ENCODE data around the gene OSBP2. TPM values are rescaled to one million over a fixed set of nuclear protein-coding genes. Genes with fewer than 3 reads are reported as not detected.
"Not testable (repeated sequence)": the region's sequence is repeated elsewhere in the genome, so short reads cannot be mapped to it uniquely, and the experiment has no call there.

OSBP2 gene
- total RNA-seq, 1 donor from 2014 or later, result 19.4 TPM

DNA sequence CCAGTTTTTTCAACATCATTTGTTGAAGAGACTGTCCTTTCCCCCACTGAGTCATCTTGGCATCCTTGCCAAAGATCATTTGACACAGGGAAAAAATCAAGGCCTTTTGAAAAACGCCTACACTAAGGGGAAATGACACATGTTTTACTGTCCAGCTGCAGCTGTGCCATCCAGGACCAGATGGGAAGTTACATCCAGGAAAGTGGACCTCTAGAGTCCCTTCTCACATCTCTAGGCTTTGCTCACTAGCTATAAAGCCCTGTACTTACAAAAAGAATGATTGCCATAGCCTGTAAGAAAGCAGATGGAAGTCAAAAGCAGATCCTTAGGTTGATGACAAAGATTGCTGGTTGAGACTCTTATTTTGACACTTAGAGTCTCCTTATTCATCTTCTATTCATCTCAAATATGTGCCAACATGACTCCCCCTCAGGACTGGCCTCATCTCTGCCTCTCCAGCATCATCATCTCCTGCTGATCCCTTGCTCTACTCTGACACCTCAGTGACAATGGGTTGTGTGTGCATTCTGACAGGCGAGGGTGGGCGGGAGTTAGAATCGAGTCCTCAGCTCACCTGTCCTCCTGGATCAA is 22.8 kb downstream of the OSBP2 start:
- peak; percentile 88 to 94 for DNase-seq (ENCODE audit: low read depth in 2 of 2)

DNA sequence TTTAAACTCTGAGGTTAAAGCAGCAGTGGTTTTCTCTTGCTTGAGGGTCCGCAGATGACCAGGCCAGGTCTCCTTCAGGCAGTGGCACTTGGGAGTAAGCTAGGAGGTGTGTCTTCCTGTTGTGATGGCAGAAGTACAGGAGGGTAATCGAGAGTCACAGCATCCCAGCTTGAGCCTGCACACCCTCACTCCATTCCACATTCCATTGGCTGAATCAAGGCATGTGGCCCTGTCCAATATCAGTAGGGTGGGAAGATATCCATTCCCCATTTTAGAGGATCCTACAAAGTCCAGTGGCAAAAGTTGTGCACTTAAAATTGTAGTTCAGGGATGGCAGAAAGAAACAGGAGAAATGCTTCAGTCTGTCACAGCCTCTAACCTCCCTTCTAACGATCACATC is 23.3 kb downstream of the OSBP2 start:
- DNase-seq (ENCODE audit: low read depth in 2 of 2), result no peak

DNA sequence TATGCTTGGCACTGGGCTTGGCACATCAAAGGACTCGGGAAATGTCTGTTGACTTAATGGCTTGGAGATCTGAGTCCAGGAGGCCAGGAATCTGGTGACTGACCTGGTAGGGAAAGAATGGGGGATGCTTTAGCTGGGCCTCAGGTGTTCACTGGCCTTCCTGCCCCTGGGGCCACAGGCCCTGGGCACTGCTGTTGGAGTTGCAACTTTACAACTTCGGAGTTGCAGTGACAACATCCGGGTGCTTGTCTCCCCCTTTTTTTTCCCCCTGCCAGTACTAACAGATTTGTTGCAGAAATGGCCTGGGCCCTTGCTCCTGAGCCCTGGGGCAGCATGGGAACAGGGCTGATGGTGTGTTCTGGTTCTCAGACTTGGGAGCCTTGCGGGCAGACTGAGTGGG is 23.8 kb downstream of the OSBP2 start:
- peak; percentile 32 to 39 for DNase-seq (ENCODE audit: low read depth in 2 of 2)

DNA sequence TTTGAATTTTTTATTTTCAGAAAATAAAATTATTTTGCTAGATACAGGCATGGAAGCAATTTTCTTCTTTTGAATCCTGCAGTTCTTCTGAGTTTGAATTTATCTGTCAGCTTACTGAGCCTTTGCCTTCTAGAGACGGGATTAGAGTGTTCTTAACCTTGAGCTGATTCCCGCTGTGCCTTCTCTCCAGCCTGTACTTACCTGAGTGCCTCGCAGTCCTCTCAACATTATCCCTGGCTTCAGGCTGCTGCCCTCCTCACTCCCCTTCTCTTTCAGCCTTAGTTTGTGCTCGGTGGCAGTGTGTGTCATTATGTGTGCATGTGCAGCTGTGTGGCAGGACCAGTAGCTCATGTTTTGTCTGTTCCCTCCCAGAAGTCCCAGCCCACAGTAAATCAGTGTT is 24.3 kb downstream of the OSBP2 start:
- DNase-seq (ENCODE audit: low read depth in 2 of 2), result no peak

DNA sequence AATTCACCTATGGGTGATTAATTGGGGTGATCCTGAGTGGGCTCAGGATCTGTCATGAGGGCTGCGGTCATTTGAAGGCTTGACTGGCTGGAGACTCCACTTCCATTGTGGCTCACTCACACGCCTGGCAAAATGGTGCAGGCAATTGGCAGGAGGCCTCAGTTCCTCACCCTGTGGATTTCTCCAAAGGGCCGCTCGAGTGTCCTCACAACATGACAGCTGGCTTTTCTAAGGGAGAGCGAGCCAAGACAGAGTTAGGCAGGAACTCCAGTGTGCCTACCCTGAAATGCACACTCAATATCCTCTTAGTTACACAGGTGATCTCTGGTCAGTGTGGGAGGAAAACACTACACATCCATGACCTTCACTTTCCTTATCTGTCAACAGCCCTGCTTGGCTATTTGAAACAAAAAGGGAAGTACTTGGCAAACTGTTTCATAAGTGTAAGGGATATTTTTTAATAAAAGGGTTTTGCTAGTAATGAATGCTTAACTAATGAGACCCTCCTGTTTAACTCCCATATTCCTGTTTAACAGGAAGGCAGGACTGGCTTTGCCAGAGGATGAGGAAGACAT is 25.7 kb downstream of the OSBP2 start:
- DNase-seq (ENCODE audit: low read depth in 2 of 2), result peak; percentile 43 to 55

DNA sequence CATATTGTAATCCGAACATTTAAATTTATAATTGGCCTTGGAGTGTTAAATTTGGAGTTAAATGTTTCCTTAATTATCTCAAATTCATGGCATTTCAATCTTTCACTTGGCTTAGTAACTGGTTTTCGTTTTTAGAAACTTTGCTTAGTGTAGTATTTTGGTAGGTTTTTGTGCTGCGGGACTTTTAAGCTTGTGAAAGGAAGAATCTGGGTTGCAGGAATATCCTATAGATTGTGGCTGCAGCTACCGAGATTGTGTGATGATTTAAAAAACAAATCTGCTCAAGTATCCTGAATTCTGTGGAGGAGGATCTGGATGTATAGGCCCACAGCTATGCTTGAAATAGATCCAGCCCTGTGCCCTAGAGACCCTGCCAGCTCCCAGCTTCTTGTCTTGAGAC is 27.1 kb downstream of the OSBP2 start:
- DNase-seq (ENCODE audit: low read depth in 2 of 2), result no peak

DNA sequence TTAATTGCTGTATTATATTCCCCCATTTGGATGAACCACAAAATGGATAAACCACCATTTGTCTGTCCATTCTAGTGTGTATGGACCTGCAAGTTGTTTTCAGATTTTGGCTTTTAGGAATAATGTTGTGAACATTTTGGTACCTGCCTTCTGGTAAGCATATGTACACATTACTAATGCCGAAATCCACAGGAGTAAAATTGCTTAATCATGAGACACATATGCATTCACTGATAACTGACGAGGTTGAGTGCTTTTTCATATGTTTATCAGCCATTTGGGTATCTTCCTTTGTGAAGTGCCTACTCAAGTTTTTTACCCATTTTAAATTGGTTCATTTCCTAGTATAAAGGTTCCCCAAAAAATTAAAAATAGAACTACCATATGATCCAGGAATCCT is 34.2 kb downstream of the OSBP2 start:
- DNase-seq (ENCODE audit: low read depth in 2 of 2), result no peak

DNA sequence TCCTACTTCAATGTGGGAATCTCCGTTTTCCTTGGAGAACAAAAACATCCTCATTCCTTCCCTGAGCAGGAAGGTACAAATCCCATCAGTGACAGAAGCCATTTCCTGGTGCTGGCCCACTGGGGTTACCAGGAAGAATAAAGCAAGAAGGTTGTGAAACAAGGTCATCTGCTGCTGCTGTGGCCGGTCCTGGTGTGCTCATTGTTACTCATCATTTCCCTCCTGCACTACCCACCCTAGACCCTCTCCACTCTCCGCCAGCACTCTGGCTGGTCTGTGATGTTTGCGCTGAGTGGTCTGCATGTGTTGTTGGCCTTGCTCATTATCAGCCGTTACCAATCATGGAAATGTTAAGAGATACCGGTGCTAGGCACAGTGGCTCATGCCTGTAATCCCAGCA is 37.0 kb downstream of the OSBP2 start:
- peak; percentile 48 to 69 for DNase-seq (ENCODE audit: low read depth in 2 of 2)

DNA sequence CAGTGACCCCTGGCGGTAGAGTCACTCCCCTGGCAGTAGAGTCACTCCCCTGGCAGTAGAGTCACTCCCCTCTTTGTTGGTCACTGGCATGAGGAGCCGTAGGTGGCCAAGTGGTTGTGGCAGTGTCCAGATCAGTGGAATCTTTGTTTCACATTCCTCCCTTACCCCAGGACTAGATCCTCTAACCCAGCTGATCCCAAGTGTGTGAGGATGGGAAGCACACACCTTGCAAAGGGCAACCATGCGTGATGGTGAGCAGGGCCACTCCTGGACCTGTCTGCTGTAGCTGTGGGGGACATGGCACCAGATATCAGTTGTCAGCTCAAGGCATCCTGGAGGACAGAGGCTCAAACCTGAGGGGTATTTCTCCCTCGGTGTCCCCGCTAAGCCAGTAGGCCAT is 37.8 kb downstream of the OSBP2 start:
- no peak for DNase-seq (ENCODE audit: low read depth in 2 of 2)

DNA sequence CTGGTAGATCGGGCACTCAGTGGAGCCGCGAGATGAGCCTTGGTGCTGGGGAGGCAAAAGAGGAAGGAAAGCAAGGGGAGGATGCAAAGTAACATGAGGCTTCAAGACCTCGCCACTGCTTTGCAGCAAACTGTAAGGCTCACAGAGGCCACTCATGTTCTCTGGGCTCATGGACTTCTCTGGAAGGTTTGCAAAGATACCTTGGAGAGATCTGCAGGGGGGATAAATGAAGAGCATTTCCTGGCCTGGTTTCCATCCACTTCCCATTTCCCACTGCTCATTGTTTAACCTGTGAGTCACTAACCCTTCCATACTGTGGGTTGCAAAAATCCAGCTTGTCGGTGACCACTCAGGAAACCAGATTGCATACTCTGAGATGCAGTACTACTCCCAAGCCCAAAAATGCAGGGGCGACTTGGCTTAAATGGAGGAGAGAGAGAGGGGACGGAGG is 38.5 kb downstream of the OSBP2 start:
- peak; percentile 54 to 83 for DNase-seq (ENCODE audit: low read depth in 2 of 2)

DNA sequence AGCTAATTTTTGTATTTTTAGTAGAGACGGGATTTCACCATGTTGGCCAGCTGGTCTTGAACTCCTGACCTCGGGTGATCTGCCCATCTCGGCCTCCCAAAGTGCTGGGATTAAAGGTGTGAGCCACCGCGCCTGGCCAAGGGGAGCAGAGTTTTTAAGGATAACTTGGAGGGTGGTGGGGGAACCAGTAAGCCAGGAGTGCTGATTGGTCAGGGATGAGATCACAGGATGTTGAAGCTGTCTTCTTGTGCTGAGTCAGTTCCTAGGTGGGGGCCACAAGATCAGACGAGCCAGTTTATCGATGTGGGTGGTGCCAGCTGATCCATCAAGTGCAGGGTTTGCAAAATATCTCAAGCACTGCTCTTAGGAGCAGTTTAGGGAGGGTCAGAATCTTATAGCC is 45.3 kb downstream of the OSBP2 start:
- DNase-seq (ENCODE audit: low read depth in 2 of 2), result not testable (repeated sequence)

DNA sequence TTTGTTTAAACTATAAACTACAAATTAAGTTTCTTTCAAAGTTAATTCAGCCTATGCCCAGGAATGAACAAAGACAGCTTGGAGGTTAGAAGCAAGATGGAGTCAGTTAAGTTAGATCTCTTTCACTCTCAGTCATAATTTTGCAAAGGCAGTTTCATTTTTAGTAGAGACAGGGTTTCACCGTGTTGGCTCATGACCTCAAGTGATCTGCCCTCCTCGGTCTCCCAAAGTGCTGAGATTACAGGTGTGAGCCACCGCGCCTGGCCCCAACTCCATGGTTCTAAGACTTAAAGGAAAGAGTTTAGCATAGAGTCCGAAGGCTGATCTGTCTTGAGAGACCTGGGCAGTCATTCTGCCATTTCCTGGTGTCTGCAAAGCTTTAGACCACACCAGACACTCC is 45.8 kb downstream of the OSBP2 start:
- not testable (repeated sequence) for DNase-seq (ENCODE audit: low read depth in 2 of 2)

DNA sequence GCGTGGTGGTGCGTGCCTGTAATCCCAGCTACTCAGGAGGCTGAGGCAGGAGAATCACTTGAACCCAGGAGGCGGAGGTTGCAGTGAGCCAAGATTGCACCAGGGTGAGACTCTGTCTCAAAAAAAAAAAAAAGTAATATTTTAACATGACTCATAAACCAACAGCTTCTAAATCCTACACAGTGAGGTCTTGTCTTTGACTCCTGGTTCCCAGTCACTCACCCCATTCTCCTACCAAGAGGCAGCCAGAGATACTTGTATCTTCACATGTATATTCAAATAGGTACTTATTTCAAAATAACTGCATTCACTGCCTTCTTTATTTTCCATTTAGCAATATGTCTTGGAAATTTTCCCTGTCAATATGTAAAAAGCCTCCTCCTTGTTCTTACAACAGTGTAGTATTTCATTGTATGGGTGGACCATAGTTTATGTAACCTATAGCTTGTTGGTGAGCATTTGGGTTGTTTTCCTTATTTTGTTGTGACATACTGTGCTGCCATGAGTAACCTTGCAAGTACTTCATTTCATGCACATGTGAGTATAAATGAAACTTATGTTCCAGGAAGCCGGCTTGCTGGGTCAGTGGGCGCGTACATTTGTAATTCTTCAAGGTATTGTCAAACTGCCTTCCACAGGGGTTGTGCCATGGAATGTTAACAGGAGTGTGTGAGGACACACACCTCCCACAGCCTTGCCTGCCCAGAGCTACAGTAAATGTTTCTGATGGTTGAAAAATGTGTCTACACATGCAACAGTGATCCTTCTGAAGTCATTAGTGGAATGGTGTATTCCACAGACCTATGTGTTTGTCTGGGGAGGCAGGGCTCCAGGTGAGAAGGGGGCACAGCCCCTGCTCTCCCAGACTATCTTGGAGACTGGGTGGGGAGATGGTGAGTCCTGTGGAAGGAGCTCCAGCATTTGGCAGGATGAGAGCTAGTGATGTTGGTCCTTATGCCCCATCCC is 47.9 kb downstream of the OSBP2 start:
- no peak for DNase-seq (ENCODE audit: low read depth in 2 of 2)

DNA sequence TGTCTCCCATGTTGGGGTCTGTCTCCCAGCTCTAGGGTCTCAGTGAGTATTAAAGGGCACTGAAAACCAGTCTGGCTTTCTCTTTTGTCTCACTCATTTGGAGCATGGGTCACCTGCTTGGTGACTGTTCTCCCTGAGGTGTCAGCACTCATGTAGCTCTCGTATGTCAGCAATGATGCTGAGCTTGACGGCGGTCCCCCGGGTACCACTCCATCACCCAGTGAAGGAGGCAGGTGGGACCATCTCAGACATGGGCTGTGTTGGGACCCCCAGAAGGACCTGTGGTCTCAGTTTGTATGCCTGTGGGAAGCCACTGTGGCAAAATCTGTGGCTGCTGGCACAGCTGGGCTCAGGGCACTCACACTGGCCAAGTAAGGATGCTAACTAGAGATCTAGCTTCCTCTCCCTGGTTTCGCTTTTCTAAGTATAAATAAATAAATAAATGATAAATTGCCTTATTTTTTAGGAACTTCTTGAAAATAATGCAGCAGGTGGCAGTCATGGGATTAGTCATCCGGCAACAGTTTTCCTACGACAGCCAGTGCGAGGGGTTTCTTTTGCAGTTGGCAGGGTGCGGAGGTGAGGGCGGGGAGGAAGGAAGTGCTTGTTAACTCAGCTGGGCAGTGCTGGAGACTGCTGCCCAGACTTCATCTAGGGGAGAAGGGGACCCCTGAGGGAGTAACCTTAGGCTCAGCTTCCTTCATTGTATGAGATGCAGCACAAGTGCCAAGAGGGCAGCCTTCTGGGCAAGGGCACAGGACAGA is 48.8 kb downstream of the OSBP2 start:
- peak in 1 of 2 donors; percentile 88 for DNase-seq (ENCODE audit: low read depth in 2 of 2)

DNA sequence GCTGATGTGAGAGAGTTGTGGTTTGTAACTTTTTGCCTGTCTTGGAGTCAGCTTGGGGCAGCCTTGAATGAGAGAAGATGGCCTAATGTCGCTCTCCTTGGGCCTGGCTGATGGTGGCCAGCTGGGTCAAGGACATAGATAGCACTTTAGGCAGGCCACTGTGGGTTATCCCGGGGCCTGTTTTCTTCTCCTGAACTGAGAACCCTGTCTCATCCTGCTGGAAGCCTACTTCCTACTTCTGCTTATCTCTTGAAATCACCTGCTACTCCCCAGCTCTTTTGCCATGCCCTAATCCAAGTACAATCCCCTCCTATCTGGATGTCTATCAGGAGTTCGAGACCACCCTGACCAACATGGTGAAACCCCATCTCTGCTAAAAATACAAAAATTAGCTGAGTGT is 49.5 kb downstream of the OSBP2 start:
- DNase-seq (ENCODE audit: low read depth in 2 of 2), result no peak

DNA sequence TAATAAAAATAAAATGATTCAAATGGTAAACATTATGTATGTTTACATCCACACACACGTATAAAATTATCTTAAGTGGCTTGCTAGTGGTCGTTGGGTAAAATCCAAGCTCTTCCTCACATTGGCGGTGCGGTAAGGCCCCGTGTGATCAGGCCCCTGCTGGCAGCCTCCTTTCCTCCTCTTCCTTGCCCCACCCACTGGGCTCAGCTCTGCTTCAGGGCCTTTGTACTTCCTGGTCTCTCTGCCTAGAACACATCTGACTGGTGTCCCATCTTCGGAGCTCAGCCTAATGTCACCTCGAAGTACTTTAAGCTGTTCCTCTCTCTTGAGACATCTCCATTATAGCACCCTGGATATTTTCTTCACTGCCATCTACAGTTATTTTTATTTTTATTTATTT is 52.8 kb downstream of the OSBP2 start:
- DNase-seq (ENCODE audit: low read depth in 2 of 2), result no peak

DNA sequence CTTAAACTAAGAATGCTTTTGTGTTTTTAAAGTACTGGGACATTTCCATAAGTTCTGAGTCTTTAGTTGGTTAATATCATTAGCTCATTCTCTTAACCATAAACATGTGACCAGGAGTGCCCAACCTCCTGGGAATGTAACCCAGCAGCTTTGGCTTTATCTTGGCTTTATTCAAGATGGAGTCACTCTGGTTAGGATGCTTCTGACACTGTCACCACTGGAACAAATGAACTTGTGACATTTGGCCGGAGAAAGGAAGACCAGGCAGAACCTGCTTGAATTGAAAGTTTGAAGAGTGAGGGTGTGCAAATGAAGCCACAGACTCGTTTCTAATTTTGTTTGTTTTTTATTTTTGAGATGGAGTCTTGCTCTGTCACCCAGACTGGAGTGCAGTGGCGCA is 54.6 kb downstream of the OSBP2 start:
- no peak for DNase-seq (ENCODE audit: low read depth in 2 of 2)

DNA sequence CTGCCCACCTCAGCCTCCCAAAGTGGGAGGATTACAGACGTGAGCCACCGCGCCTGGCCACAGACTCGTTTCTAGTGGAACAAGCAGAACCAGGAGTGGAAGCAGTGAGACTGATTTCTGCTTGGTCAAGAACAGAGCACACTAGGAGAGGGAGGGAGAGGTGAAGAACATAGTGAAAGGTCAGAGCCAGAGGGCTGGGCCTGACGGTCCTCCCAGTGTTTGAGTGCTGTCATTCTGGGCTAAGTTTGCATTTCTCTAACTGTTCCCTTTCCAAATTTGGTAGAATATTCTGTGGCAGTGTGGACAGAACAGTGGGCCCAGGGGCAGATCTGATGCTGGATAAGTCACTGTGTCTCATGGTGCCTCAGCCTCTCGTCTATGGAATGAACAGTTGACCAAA is 55.2 kb downstream of the OSBP2 start:
- DNase-seq (ENCODE audit: low read depth in 2 of 2), result no peak

DNA sequence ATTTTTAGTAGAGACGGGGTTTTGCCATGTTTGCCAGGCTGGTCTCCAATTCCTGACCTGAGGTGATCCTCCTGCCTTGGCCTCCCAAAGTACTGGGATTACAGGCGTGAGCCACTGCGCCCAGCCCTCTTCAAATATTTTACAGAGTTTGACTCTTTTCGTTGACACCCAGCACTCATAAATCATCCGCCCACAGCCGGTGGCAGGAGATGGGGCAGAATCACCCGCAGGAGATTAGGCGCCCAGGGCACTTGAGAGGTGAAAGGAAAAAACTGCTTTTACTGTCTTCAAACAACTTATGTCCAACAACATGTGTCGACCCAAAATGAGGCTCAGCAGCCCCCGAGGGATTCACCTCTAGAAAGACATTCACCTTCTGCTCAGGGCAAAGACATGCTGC is 56.9 kb downstream of the OSBP2 start:
- DNase-seq (ENCODE audit: low read depth in 2 of 2), result no peak

DNA sequence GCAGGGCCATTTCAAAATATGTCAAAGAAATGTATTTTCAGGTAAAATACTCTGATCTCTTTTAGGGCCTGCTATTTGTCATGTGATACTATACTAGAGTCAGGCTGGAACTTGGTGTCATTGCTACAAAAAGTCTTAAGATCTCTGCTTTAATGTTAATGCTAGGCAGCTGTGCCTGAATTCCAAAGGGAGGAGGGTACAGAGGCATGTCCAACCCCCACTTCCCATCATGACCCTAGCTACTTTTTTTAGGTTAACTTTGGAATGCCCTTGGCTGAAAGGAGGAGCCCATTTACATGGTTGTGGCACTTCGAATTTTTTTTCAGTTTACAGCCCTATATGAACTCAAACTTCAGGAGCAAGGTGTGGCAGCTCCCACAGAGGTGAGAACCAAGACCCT is 58.1 kb downstream of the OSBP2 start:
- no peak for DNase-seq (ENCODE audit: low read depth in 2 of 2)

DNA sequence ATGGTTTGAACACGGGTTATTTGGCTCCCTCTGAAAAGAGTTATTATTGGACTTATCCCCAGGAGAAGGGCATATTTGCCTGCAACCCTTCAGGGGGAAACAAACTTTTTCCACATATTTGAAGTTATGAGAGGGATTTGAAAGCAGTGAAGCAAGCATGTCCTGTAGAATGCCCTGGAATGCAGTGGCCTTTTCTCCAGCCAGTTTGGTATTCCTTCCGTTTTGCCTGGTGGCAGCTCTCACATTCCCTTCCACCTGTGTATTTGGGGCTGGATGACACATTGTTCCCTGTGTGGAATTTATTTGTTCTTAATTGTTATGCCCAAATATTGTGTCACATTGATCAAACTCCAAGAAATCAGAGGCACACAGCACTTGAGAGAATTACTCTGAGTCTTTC is 59.0 kb downstream of the OSBP2 start:
- DNase-seq (ENCODE audit: low read depth in 2 of 2), result no peak

DNA sequence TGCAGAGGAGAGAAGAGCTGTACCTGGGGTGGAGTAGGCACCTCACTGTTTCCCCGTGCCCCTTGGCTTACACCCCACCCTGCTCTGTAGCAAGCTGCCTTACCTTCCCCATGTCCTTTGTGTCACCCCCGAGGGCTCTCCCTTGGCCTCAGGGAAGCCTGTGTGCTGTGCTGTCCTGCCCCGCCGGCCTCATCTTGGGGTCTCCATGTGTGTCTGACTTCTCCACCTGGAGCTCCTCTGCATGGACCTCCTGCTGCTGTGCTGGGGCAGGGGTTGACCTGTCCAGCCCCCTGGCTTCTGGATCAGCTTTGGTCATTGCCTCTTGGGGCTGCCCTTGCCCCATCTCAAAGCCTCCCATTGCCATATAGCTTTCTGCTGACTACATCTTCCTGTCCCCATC is 59.8 kb downstream of the OSBP2 start:
- no peak for DNase-seq (ENCODE audit: low read depth in 2 of 2)

Measured in dermis microvascular lymphatic vessel endothelial cell (primary cell).